K562 (cell line): ENCODE data around the gene PRPF8. TPM values are rescaled to one million over a fixed set of nuclear protein-coding genes. Genes with fewer than 3 reads are reported as not detected.
"Not testable (repeated sequence)": the region's sequence is repeated elsewhere in the genome, so short reads cannot be mapped to it uniquely, and the experiment has no call there.

ENCODE experiments used
- ATAC-seq: fragments of 200-7000 bp; cut with Tn5 transposase; 3 replicates; pipeline ENCODE4 v1.9.1; 2020; ENCODE audit warnings: moderate library complexity
- BruUV-seq: library from RNA; stranded (reverse); fragments of 400-500 nt; replicated peaks from 2 replicates; lab custom pipeline; 2021; lab: Mats Ljungman, UMichigan
- CTCF ChIA-PET: fragments of 300-600 bp; formaldehyde crosslinking; extraction: SDS; loops from one replicate; lab custom pipeline; 2021; ENCODE audit warnings: low intra/inter-chr PET ratio; lab: Yijun Ruan, JAX
- POLR2A ChIA-PET: fragments of 300-600, 350-650 bp; sonication (Branson Sonifier 250); formaldehyde crosslinking; extraction: SDS; loops from one replicate; lab custom pipeline; 2021; ENCODE audit warnings: antibody characterized with exemption, inconsistent platforms; lab: Yijun Ruan, JAX
- DNase-seq, 4 experiments: peaks; one replicate each; pipeline versions ENCODE4 v3.0.0 to v3.0.0-alpha.2; 2011 to 2018; ENCODE audit warnings: low spot score in 3 of 4, mixed read lengths in 3 of 4; ENCODE audit errors: extremely low read depth in 1 of 4
- FAIRE-seq: peaks from 2 replicates; lab custom pipeline; 2011; peaks lifted over from hg19 to GRCh38; lab: Jason Lieb, UNC
- H2AFZ ChIP-seq: 2 replicates; pipeline ENCODE4 v1.6.0; 2011; ENCODE audit warnings: low read depth, low read length, control low read depth, inconsistent platforms
- H3K27ac ChIP-seq: fragments of 200-600 bp; 3 replicates; pipeline ENCODE4 v1.8.0; 2011; ENCODE audit warnings: low read depth, mild to moderate bottlenecking, control low read depth, inconsistent platforms, low read length, moderate library complexity, mixed read lengths; ENCODE audit errors: extremely low read depth
- H3K27me3 ChIP-seq, 2 experiments: fragments of 300-600 bp in 1 of 2; 2 replicates in 1 of 2; 3 replicates in 1 of 2; pipeline versions ENCODE4 v1.6.0 to v1.8.0; 2011; ENCODE audit warnings: inconsistent platforms in 2 of 2, low read length in 2 of 2, mild to moderate bottlenecking in 1 of 2, mixed read lengths in 1 of 2, moderate library complexity in 1 of 2; ENCODE audit not compliant: control insufficient read depth in 2 of 2, insufficient read depth in 2 of 2
- H3K36me3 ChIP-seq: fragments of 300-600 bp; 3 replicates; pipeline ENCODE4 v1.8.0; 2011; ENCODE audit warnings: mild to moderate bottlenecking, low read length, inconsistent platforms; ENCODE audit not compliant: control insufficient read depth, insufficient read depth
- H3K4me1 ChIP-seq, 2 experiments: fragments of 200-600 bp in 1 of 2; replicated peaks in 1 of 2; 2 replicates in 1 of 2; 3 replicates in 1 of 2; pipeline versions ENCODE4 v1.5.1 to v1.8.0; 2011; ENCODE audit warnings: inconsistent platforms in 2 of 2, low read length in 2 of 2, mild to moderate bottlenecking in 1 of 2, mixed read lengths in 1 of 2, moderate library complexity in 1 of 2; ENCODE audit not compliant: control insufficient read depth in 2 of 2, insufficient read depth in 2 of 2
- H3K4me2 ChIP-seq: 2 replicates; pipeline ENCODE4 v1.6.1; 2011; ENCODE audit warnings: low read length, control low read depth, inconsistent platforms, mixed read lengths; ENCODE audit not compliant: insufficient read depth
- H3K4me3 ChIP-seq: fragments of 200-600 bp; sonication (generic), shearing (Covaris generic); 2 replicates; pipeline ENCODE4 v1.5.1; 2016; ENCODE audit warnings: control low read depth, inconsistent platforms
- H3K79me2 ChIP-seq: fragments of 200-600 bp; 3 replicates; pipeline ENCODE4 v1.8.0; 2011; ENCODE audit warnings: low read length, inconsistent platforms; ENCODE audit not compliant: control insufficient read depth, insufficient read depth
- H3K9ac ChIP-seq, 2 experiments: 2 replicates each; pipeline versions ENCODE4 v1.6.0 to v1.6.1; 2011; ENCODE audit warnings: low read depth in 2 of 2, low read length in 2 of 2, control low read depth in 1 of 2, inconsistent platforms in 1 of 2, mild to moderate bottlenecking in 1 of 2, mixed read lengths in 1 of 2; ENCODE audit not compliant: insufficient read depth in 1 of 2
- H3K9me1 ChIP-seq: one replicate; pipeline ENCODE4 v1.6.0; 2011; ENCODE audit warnings: inconsistent platforms, mild to moderate bottlenecking, low read length, moderate library complexity; ENCODE audit not compliant: control insufficient read depth, insufficient read depth
- H3K9me3 ChIP-seq: replicated peaks from 2 replicates; pipeline ENCODE4 v1.5.1; 2011; ENCODE audit warnings: low read depth, low read length, inconsistent platforms; ENCODE audit not compliant: control insufficient read depth, insufficient read depth
- H4K20me1 ChIP-seq: replicated peaks from 2 replicates; pipeline ENCODE4 v1.6.1; 2011; ENCODE audit warnings: low read length, inconsistent platforms, mixed read lengths; ENCODE audit not compliant: control insufficient read depth, insufficient read depth
- FOXK2 ChIP-seq, 2 experiments: fragments of 450-650 bp; IDR thresholded peaks in 1 of 2; conservative IDR thresholded peaks in 1 of 2; 2 replicates each; pipeline ENCODE4 v1.6.1; 2016; ENCODE audit warnings: low read depth in 2 of 2, mild to moderate bottlenecking in 1 of 2
- HOXB6 ChIP-seq: fragments of 250-450 bp; sonication (Bioruptor Pico); IDR thresholded peaks from 2 replicates; pipeline ENCODE4 v1.5.1; 2022; ENCODE audit warnings: mild to moderate bottlenecking, borderline replicate concordance
- NR1H2 ChIP-seq: sonication (generic); formaldehyde crosslinking; IDR thresholded peaks from 2 replicates; pipeline ENCODE4 v1.4.0; 2020; ENCODE audit warnings: mild to moderate bottlenecking, missing genetic modification reagents
- POLR2B ChIP-seq: fragments of 450-650 bp; IDR thresholded peaks from 2 replicates; pipeline ENCODE4 v1.6.1; 2018; ENCODE audit warnings: low read depth; ENCODE audit not compliant: partially characterized antibody
- PTBP1 ChIP-seq: fragments of 200-400 bp; formaldehyde crosslinking; IDR thresholded peaks from 2 replicates; pipeline ENCODE4 v1.6.1; 2017; ENCODE audit warnings: low read depth, low read length
- RAD21 ChIP-seq, 2 experiments: fragments of 250-450 bp in 1 of 2; fragments of 450-650 bp in 1 of 2; sonication (Bioruptor Pico) in 1 of 2; formaldehyde crosslinking in 1 of 2; IDR thresholded peaks in 1 of 2; conservative IDR thresholded peaks in 1 of 2; 2 replicates each; pipeline versions ENCODE4 v1.4.0 to v1.8.0; 2020 to 2022; ENCODE audit warnings: mild to moderate bottlenecking in 2 of 2, moderate library complexity in 1 of 2
- TARDBP ChIP-seq: fragments of 450-650 bp; IDR thresholded peaks from 2 replicates; pipeline ENCODE4 v1.6.1; 2016
- U2AF1 ChIP-seq: fragments of 200-400 bp; formaldehyde crosslinking; optimal IDR thresholded peaks from 2 replicates; pipeline ENCODE3; 2017; ENCODE audit warnings: mild to moderate bottlenecking, low read depth, low read length, moderate library complexity
- WGBS: fragments of 100-300 bp; shearing (Covaris generic); methylation state at CpG from one replicate; pipeline ENCODE4 v1.1.6; 2016; ENCODE audit warnings: low coverage, mixed read lengths; ENCODE audit not compliant: insufficient coverage; ENCODE audit errors: missing lambda C conversion rate; 5-methylcytosine and 5-hydroxymethylcytosine counted together
- in situ Hi-C: fragments of 300-500 bp; cut with MboI; formaldehyde crosslinking; loops from 4 replicates; pipeline ENCODE4 v1.15.0; 2018; ENCODE audit warnings: inconsistent platforms, mixed read lengths
- intact Hi-C: fragments of 100-400 bp; cut with micrococcal nuclease; formaldehyde crosslinking; loops from 2 replicates; pipeline ENCODE4 v1.14.2; 2022
- polyA plus RNA-seq, 8 experiments: library from polyadenylated mRNA; depleted of rRNA in 4 of 8; stranded (reverse) in 5 of 8; unstranded in 3 of 8; fragments of >200 nt; fragmentation: Nextera tagmentation in 2 of 8; fragmentation: Illumina TruSeq in 1 of 8; extraction: Ambion mirVana in 2 of 8; extraction: Trizol in 1 of 8; gene quantifications; 2 replicates each; pipeline versions ENCODE4 v1.2.1 to v1.2.3, GENCODE V29; 2011 to 2014; ENCODE audit warnings: inconsistent platforms in 1 of 8, missing spikeins in 1 of 8
- total RNA-seq, 7 experiments: library from RNA; depleted of rRNA in 6 of 7; stranded (reverse); fragments of >200 nt in 6 of 7; fragmentation: Illumina TruSeq in 2 of 7; extraction: Trizol in 2 of 7; gene quantifications; 2 replicates each; pipeline versions ENCODE4 v1.2.1 to v1.2.3, GENCODE V29; 2011 to 2021; ENCODE audit warnings: low replicate concordance in 1 of 7
- TF ChIP-seq, protein P1 (sequence below): sonication (generic); formaldehyde crosslinking; IDR thresholded peaks from 2 replicates; pipeline ENCODE4 v1.8.0; 2022; ENCODE audit warnings: missing genetic modification reagents, mild to moderate bottlenecking, borderline replicate concordance
- TF ChIP-seq, protein P2 (sequence below): fragments of 450-650 bp; IDR thresholded peaks from 2 replicates; pipeline ENCODE4 v1.6.1; 2018; ENCODE audit not compliant: partially characterized antibody
- TF ChIP-seq, protein P3 (sequence below): sonication (generic); formaldehyde crosslinking; IDR thresholded peaks from 2 replicates; pipeline ENCODE4 v1.8.1; 2023; ENCODE audit warnings: mild to moderate bottlenecking, missing genetic modification reagents
- TF ChIP-seq, protein P4 (sequence below): sonication (generic); formaldehyde crosslinking; IDR thresholded peaks from 2 replicates; pipeline ENCODE4 v1.8.0; 2022; ENCODE audit warnings: mild to moderate bottlenecking, low read depth, missing genetic modification reagents

The PRPF8 gene
- total and polyA plus RNA-seq, 9 of the 15 experiments (the other 6 are each of a cell fraction or from before 2014, with no cell fraction given), result 64.3 to 294 (median 85.9) TPM

DNA sequence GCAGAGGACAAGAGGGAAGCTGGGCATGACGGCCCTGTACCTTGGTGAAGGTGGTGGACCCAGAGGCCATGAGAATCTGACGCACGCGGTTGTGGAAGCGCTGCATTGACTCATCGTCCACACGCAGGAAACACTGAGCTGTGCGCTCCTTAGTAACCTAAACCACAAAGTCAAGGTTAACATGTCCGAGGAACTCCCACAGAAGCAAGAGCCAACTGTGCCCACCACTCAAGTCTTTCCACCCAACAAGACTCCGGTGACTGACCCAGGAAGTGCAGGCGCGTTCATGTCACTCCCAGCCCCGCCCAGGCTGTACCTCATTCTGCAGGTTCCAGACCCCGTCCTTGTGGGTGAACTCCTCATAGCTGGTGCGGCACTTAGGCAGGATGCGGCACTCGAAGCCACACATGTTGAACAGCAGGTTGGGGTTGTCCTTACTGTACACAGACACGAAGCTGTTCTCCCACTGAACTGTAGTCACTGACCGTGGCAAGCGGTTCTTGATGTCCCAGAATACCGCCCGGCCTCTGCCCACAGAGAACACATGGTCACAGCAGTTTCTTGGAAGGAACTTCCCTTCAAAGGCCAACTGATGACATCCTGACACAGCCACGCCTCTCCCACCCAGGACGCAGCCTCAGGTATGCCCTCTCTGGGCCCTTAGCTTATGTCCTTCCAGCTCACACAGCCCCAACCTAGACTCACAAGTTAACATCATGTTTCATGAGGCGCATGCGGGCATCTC, 11.5 kb downstream of the PRPF8 start (continued):
- TF ChIP-seq, protein P1, sequence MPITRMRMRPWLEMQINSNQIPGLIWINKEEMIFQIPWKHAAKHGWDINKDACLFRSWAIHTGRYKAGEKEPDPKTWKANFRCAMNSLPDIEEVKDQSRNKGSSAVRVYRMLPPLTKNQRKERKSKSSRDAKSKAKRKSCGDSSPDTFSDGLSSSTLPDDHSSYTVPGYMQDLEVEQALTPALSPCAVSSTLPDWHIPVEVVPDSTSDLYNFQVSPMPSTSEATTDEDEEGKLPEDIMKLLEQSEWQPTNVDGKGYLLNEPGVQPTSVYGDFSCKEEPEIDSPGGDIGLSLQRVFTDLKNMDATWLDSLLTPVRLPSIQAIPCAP (CRISPR knock-in tag), result no peak
- TF ChIP-seq, protein P2, sequence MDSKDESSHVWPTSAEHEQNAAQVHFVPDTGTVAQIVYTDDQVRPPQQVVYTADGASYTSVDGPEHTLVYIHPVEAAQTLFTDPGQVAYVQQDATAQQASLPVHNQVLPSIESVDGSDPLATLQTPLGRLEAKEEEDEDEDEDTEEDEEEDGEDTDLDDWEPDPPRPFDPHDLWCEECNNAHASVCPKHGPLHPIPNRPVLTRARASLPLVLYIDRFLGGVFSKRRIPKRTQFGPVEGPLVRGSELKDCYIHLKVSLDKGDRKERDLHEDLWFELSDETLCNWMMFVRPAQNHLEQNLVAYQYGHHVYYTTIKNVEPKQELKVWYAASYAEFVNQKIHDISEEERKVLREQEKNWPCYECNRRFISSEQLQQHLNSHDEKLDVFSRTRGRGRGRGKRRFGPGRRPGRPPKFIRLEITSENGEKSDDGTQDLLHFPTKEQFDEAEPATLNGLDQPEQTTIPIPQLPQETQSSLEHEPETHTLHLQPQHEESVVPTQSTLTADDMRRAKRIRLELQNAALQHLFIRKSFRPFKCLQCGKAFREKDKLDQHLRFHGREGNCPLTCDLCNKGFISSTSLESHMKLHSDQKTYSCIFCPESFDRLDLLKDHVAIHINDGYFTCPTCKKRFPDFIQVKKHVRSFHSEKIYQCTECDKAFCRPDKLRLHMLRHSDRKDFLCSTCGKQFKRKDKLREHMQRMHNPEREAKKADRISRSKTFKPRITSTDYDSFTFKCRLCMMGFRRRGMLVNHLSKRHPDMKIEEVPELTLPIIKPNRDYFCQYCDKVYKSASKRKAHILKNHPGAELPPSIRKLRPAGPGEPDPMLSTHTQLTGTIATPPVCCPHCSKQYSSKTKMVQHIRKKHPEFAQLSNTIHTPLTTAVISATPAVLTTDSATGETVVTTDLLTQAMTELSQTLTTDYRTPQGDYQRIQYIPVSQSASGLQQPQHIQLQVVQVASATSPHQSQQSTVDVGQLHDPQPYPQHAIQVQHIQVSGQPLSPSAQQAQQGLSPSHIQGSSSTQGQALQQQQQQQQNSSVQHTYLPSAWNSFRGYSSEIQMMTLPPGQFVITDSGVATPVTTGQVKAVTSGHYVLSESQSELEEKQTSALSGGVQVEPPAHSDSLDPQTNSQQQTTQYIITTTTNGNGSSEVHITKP, result no peak
- TF ChIP-seq PTBP1 (no peak), HOXB6 (no peak), FOXK2 (conservative IDR thresholded peaks at IDR 0.05 in 1 of 2, IDR thresholded peaks at IDR 0.05 in 1 of 2; ENCODE audit: low read depth in 2 of 2) (no peak), POLR2B (no peak), RAD21 (CRISPR knock-in tag; conservative IDR thresholded peaks at IDR 0.05 in 1 of 2, IDR thresholded peaks at IDR 0.05 in 1 of 2) (no peak), NR1H2 (no peak), TARDBP (no peak), U2AF1 (no peak)
- TF ChIP-seq, protein P3, sequence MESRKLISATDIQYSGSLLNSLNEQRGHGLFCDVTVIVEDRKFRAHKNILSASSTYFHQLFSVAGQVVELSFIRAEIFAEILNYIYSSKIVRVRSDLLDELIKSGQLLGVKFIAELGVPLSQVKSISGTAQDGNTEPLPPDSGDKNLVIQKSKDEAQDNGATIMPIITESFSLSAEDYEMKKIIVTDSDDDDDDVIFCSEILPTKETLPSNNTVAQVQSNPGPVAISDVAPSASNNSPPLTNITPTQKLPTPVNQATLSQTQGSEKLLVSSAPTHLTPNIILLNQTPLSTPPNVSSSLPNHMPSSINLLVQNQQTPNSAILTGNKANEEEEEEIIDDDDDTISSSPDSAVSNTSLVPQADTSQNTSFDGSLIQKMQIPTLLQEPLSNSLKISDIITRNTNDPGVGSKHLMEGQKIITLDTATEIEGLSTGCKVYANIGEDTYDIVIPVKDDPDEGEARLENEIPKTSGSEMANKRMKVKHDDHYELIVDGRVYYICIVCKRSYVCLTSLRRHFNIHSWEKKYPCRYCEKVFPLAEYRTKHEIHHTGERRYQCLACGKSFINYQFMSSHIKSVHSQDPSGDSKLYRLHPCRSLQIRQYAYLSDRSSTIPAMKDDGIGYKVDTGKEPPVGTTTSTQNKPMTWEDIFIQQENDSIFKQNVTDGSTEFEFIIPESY (CRISPR knock-in tag), result peak; percentile 63; the same call in 1 of the 2 replicates
- TF ChIP-seq, protein P4, sequence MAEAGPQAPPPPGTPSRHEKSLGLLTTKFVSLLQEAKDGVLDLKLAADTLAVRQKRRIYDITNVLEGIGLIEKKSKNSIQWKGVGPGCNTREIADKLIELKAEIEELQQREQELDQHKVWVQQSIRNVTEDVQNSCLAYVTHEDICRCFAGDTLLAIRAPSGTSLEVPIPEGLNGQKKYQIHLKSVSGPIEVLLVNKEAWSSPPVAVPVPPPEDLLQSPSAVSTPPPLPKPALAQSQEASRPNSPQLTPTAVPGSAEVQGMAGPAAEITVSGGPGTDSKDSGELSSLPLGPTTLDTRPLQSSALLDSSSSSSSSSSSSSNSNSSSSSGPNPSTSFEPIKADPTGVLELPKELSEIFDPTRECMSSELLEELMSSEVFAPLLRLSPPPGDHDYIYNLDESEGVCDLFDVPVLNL, result no peak

DNA sequence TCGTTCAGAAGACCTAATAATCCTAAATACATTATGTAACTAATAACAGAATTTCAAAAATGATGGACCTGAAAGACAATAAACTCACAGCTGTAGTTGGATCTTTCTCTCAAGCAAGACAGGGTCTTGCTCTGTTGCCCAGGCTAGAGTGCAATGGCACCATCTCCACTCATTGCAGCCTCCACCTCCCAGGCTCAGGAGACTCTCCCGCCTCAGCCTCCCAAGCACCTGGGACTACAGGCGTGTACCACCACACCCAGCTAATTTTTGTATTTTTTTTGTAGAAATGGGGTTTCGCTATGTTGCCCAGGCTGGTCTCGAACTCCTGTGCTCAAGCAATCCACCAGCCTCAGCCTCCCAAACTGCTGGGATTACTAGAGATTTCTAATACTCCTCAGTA, 20.7 kb downstream of the PRPF8 start:
- H2AFZ ChIP-seq, ATAC-seq, H3K4me3 ChIP-seq, H3K27ac ChIP-seq, H3K79me2 ChIP-seq, in situ Hi-C loops, H3K4me2 ChIP-seq, H3K9me1 ChIP-seq, intact Hi-C loops, H3K4me1 ChIP-seq, DNase-seq, H3K27me3 ChIP-seq, H3K9ac ChIP-seq, BruUV-seq, H3K9me3 ChIP-seq, CTCF ChIA-PET, FAIRE-seq, H4K20me1 ChIP-seq: not testable (repeated sequence)
- POLR2A ChIA-PET, result interaction anchor here (1.3 kb wide), 1 partner anchor 13 kb away, joined by 4 read pairs; no protein-coding TSS in a partner anchor
- H3K36me3 ChIP-seq, result peaks cover 82% of the 10 kb centered on the region
- 96% methylated on average over 5 of the region's 5 CpGs for WGBS
